Central memory CD4-positive, alpha-beta T cell (primary cell): ENCODE results near the gene MGAT5B.

ENCODE experiments used
- DNase-seq: peaks from one replicate; pipeline ENCODE4 v3.0.0; 2022

The MGAT5B gene

GRCh38 chr17:76906463-76906862, 38.3 kb downstream of the MGAT5B start:
- no peak for DNase-seq

- DNase-seq: no peak
Measured at GRCh38 chr17:76907352-76907751, 39.1 kb downstream of the MGAT5B start.

GRCh38 chr17:76909971-76910760, 42.0 kb downstream of the MGAT5B start:
- DNase-seq: no peak

GRCh38 chr17:76911299-76912017, 43.3 kb downstream of the MGAT5B start:
- no peak for DNase-seq

- DNase-seq: no peak
Measured at GRCh38 chr17:76912421-76913164, 44.4 kb downstream of the MGAT5B start.

GRCh38 chr17:76914937-76915336, 46.7 kb downstream of the MGAT5B start:
- DNase-seq: no peak

GRCh38 chr17:76915840-76916510, 47.8 kb downstream of the MGAT5B start:
- DNase-seq: no peak

- DNase-seq: no peak
Measured at GRCh38 chr17:76917829-76918228, 49.6 kb downstream of the MGAT5B start.

GRCh38 chr17:76918811-76919210, 50.6 kb downstream of the MGAT5B start:
- no peak for DNase-seq

- no peak for DNase-seq
Measured at GRCh38 chr17:76920364-76921139, 52.3 kb downstream of the MGAT5B start.

GRCh38 chr17:76921340-76922036, 53.3 kb downstream of the MGAT5B start:
- no peak for DNase-seq

- DNase-seq: no peak
Measured at GRCh38 chr17:76922084-76922483, 53.9 kb downstream of the MGAT5B start.

GRCh38 chr17:76922967-76923366, 54.8 kb downstream of the MGAT5B start:
- DNase-seq: no peak

GRCh38 chr17:76923491-76923890, 55.3 kb downstream of the MGAT5B start:
- no peak for DNase-seq

GRCh38 chr17:76924345-76925342, 56.4 kb downstream of the MGAT5B start:
- no peak for DNase-seq

- no peak for DNase-seq
Measured at GRCh38 chr17:76925441-76925891, 57.3 kb downstream of the MGAT5B start.

GRCh38 chr17:76926237-76926866, 58.1 kb downstream of the MGAT5B start:
- no peak for DNase-seq

- DNase-seq: no peak
Measured at GRCh38 chr17:76927577-76927976, 59.4 kb downstream of the MGAT5B start.

- DNase-seq: no peak
Measured at GRCh38 chr17:76927982-76928381, 59.8 kb downstream of the MGAT5B start.

GRCh38 chr17:76929148-76929547, 60.9 kb downstream of the MGAT5B start:
- no peak for DNase-seq
